OCI-LY7 (cell line): Measurements from ENCODE around the gene GPHA2.

Experiments
- EZH2phosphoT487 ChIP-seq: fragments of 200-600 bp; sonication (generic); IDR thresholded peaks from 2 replicates; pipeline ENCODE4 v1.6.1; 2018; ENCODE audit warnings: low read depth, borderline replicate concordance, mild to moderate bottlenecking, mixed run types, antibody characterized with exemption, low read length, moderate library complexity, mixed read lengths
- TF ChIP-seq, protein P1 (sequence below): fragments of 200-600 bp; sonication (generic); conservative IDR thresholded peaks from 2 replicates; pipeline ENCODE4 v1.5.1; 2014; ENCODE audit warnings: mild to moderate bottlenecking, antibody characterized with exemption, low read length, moderate library complexity, mixed read lengths

DNA sequence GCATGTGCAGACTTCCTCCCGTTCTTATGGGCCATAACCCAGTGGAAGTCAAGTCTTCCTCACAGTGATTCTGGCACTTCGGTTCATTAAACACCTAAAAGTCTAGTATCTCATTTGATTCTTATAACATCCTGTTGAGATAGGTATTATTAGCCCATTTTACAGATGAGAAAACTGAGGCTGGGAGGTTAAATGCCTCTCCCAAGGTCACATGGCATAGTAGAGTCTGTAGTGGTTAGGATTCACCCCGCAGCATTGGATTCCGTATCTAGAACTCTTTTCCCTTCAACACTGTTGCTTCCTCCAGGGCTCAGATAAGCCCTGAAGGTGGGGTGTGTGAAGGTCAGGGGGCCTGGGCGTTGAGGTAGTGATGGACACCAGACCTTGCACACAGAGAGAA lies 3.4 kb downstream of the GPHA2 start:
- TF ChIP-seq, protein P1, sequence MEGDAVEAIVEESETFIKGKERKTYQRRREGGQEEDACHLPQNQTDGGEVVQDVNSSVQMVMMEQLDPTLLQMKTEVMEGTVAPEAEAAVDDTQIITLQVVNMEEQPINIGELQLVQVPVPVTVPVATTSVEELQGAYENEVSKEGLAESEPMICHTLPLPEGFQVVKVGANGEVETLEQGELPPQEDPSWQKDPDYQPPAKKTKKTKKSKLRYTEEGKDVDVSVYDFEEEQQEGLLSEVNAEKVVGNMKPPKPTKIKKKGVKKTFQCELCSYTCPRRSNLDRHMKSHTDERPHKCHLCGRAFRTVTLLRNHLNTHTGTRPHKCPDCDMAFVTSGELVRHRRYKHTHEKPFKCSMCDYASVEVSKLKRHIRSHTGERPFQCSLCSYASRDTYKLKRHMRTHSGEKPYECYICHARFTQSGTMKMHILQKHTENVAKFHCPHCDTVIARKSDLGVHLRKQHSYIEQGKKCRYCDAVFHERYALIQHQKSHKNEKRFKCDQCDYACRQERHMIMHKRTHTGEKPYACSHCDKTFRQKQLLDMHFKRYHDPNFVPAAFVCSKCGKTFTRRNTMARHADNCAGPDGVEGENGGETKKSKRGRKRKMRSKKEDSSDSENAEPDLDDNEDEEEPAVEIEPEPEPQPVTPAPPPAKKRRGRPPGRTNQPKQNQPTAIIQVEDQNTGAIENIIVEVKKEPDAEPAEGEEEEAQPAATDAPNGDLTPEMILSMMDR: no peak
- TF ChIP-seq EZH2phosphoT487: no peak
